OCI-LY7 (cell line): Measurements from ENCODE around the gene TRAF6. TPM values are rescaled to one million over a fixed set of nuclear protein-coding genes. Genes with fewer than 3 reads are reported as not detected.

Experiments
- BruUV-seq: library from RNA; stranded (reverse); fragments of 400-500 nt; replicated peaks from 2 replicates; lab custom pipeline; 2021; lab: Mats Ljungman, UMichigan
- CTCF ChIA-PET: fragments of 300-600 bp; sonication (Branson Sonifier 250); formaldehyde crosslinking; loops from one replicate; lab custom pipeline; 2022; ENCODE audit warnings: antibody characterized with exemption; ENCODE audit not compliant: unreplicated experiment; lab: Charles Lee
- POLR2A ChIA-PET: fragments of 300-600 bp; sonication (Branson Sonifier 250); formaldehyde crosslinking; loops from one replicate; lab custom pipeline; 2022; ENCODE audit warnings: antibody characterized with exemption; lab: Charles Lee
- DNase-seq: peaks from one replicate; pipeline ENCODE4 v3.0.0-alpha.2; 2015; ENCODE audit warnings: low spot score
- H2AFZ ChIP-seq: fragments of 200-600 bp; sonication (generic), shearing (Covaris generic); 2 replicates; pipeline ENCODE4 v1.6.1; 2014; ENCODE audit warnings: mild to moderate bottlenecking, antibody characterized with exemption, low read length, moderate library complexity
- H3K27ac ChIP-seq: fragments of 200-600 bp; sonication (generic); 2 replicates; pipeline ENCODE4 v1.5.1; 2014; ENCODE audit warnings: mixed run types, low read depth, mild to moderate bottlenecking, moderate library complexity, low read length, inconsistent platforms; ENCODE audit not compliant: poor library complexity, severe bottlenecking
- H3K36me3 ChIP-seq: fragments of 200-600 bp; sonication (generic); 2 replicates; pipeline ENCODE4 v1.6.1; 2014; ENCODE audit warnings: mild to moderate bottlenecking, antibody characterized with exemption, low read length, moderate library complexity, mixed read lengths; ENCODE audit not compliant: insufficient read depth
- H3K4me1 ChIP-seq: fragments of 200-600 bp; sonication (generic); 2 replicates; pipeline ENCODE4 v1.5.1; 2014; ENCODE audit warnings: mild to moderate bottlenecking, low read length; ENCODE audit not compliant: insufficient read depth, poor library complexity, severe bottlenecking
- H3K4me2 ChIP-seq: fragments of 200-600 bp; sonication (generic); 2 replicates; pipeline ENCODE4 v1.6.1; 2014; ENCODE audit warnings: mild to moderate bottlenecking, low read length
- H3K4me3 ChIP-seq: fragments of 200-600 bp; sonication (generic); 2 replicates; pipeline ENCODE4 v1.5.1; 2014; ENCODE audit warnings: mild to moderate bottlenecking, low read depth, low read length; ENCODE audit not compliant: poor library complexity, severe bottlenecking
- H3K79me2 ChIP-seq: fragments of 200-600 bp; sonication (generic); 2 replicates; pipeline ENCODE4 v1.6.1; 2016; ENCODE audit warnings: low read depth, mild to moderate bottlenecking, low read length, moderate library complexity, mixed read lengths; ENCODE audit not compliant: insufficient read depth
- H3K9me2 ChIP-seq: fragments of 200-600 bp; sonication (generic); 2 replicates; pipeline ENCODE4 v1.6.1; 2016; ENCODE audit warnings: mild to moderate bottlenecking, low read length, mixed read lengths; ENCODE audit not compliant: insufficient read depth
- H3K9me3 ChIP-seq: fragments of 200-600 bp; sonication (generic); 2 replicates; pipeline ENCODE4 v1.6.1; 2014; ENCODE audit warnings: mild to moderate bottlenecking, mixed run types, low read length, mixed read lengths
- H4K20me1 ChIP-seq: fragments of 200-600 bp; sonication (generic); 2 replicates; pipeline ENCODE4 v1.6.1; 2014; ENCODE audit warnings: mild to moderate bottlenecking, antibody characterized with exemption, low read length, moderate library complexity, mixed read lengths; ENCODE audit not compliant: insufficient read depth
- CTCF ChIP-seq: fragments of 200-600 bp; sonication (generic); conservative IDR thresholded peaks from 2 replicates; pipeline ENCODE4 v1.5.1; 2014; ENCODE audit warnings: mild to moderate bottlenecking, antibody characterized with exemption, low read length, moderate library complexity, mixed read lengths
- EZH2phosphoT487 ChIP-seq: fragments of 200-600 bp; sonication (generic); IDR thresholded peaks from 2 replicates; pipeline ENCODE4 v1.6.1; 2018; ENCODE audit warnings: low read depth, borderline replicate concordance, mild to moderate bottlenecking, mixed run types, antibody characterized with exemption, low read length, moderate library complexity, mixed read lengths
- intact Hi-C: fragments of 100-400 bp; cut with micrococcal nuclease; formaldehyde crosslinking; loops from one replicate; pipeline ENCODE4 v1.10.0; 2022; ENCODE audit not compliant: unreplicated experiment
- total RNA-seq, 2 experiments: library from RNA; depleted of rRNA in 1 of 2; stranded (reverse); fragments of >200 nt in 1 of 2; shearing (Covaris generic) in 1 of 2; gene quantifications; 2 replicates each; pipeline ENCODE4 v1.2.3, GENCODE V29; 2014 to 2022

Gene TRAF6
- total RNA-seq, 2 experiments from 2014 or later: 5.5 to 10.2 TPM

GRCh38 chr11:36540998-36541397 is 30.9 kb upstream of the TRAF6 start:
- BruUV-seq: no TSS peak
- Histone ChIP-seq H2AFZ (0 out of 2 replicates have a peak overlapping the region, but pooled peaks have one; percentile 34), H3K27ac (no peak overlapping the region), H3K36me3 (no peaks in the 10 kb centered on the region), H3K4me2 (no peak overlapping the region), H3K9me3 (no peaks in the 10 kb centered on the region), H4K20me1 (no peaks in the 10 kb centered on the region), H3K4me1 (peaks cover 4% of the 10 kb centered on the region), H3K4me3 (no peak overlapping the region), H3K79me2 (no peaks in the 10 kb centered on the region), H3K9me2 (no peaks in the 10 kb centered on the region)
- ChIA-PET CTCF (no interaction called here), POLR2A (no interaction called here)
- TF ChIP-seq EZH2phosphoT487: no peak
- peak; percentile 60 for TF ChIP-seq CTCF
- peak; percentile 48 for DNase-seq
- intact Hi-C loops: no loop called here

DNA sequence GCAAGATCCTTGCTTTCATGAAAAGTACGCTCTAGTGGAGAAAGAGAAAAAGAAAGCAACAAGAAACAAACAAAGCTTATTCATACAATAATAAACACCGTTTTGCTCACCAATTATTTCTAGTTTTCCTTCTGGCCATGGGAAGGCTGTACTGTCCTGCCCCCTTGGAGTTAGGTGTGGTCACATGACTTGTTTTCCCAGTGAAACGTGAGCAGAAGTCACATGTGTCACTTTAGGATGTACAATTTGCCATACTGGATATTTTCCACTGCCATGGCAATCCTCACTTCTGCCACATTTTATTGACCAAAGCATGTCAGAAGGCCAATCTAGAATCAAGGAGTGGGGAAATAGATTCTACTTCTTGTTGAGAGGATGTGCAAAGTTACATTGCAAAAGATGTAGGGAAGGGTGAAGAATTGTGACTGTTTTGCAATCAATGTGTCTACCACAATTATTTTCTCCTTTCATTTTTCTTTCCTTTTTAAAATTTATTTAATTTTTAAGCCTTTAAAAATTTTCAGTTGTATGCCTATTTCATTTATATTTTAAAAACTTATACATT is 24.3 kb upstream of the TRAF6 start:
- Histone ChIP-seq H3K79me2 (no peaks in the 10 kb centered on the region), H2AFZ (no peak overlapping the region), H4K20me1 (no peaks in the 10 kb centered on the region), H3K9me2 (no peaks in the 10 kb centered on the region), H3K4me1 (no peaks in the 10 kb centered on the region), H3K4me2 (no peak overlapping the region), H3K27ac (no peak overlapping the region), H3K36me3 (no peaks in the 10 kb centered on the region), H3K4me3 (no peak overlapping the region), H3K9me3 (no peaks in the 10 kb centered on the region)
- POLR2A ChIA-PET: no interaction called here
- no peak for DNase-seq
- CTCF ChIA-PET: no interaction called here
- intact Hi-C loops: no loop called here
- BruUV-seq: no TSS peak
- TF ChIP-seq EZH2phosphoT487 (no peak), CTCF (no peak)

- POLR2A ChIA-PET: interaction anchor here (0.7 kb wide), 1 partner anchor 102 kb away, joined by 3 read pairs; no protein-coding TSS in a partner anchor
- Histone ChIP-seq H3K9me2 (no peaks in the 10 kb centered on the region), H3K79me2 (no peaks in the 10 kb centered on the region), H3K4me2 (no peak overlapping the region), H4K20me1 (no peaks in the 10 kb centered on the region), H3K4me1 (no peaks in the 10 kb centered on the region), H3K9me3 (no peaks in the 10 kb centered on the region), H3K4me3 (no peak overlapping the region), H3K27ac (no peak overlapping the region), H3K36me3 (no peaks in the 10 kb centered on the region), H2AFZ (no peak overlapping the region)
- DNase-seq: no peak
- TF ChIP-seq EZH2phosphoT487: no peak
- TF ChIP-seq CTCF: no peak
- BruUV-seq: no TSS peak
- CTCF ChIA-PET: no interaction called here
- intact Hi-C loops: no loop called here
Observed at GRCh38 chr11:36532941-36533601, 23.0 kb upstream of the TRAF6 start.
